Calu3 (cell line): ENCODE measurements around the gene TEF. TPM values are rescaled to one million over a fixed set of nuclear protein-coding genes. Genes with fewer than 3 reads are reported as not detected.

Experiments used
- BruUV-seq: library from RNA; stranded (reverse); fragments of 400-500 nt; replicated peaks from 2 replicates; lab custom pipeline; 2021; lab: Mats Ljungman, UMichigan
- CTCF ChIA-PET: fragments of 300-600 bp; sonication (Branson Sonifier 250); formaldehyde crosslinking; loops from one replicate; lab custom pipeline; 2022; ENCODE audit warnings: antibody characterized with exemption; lab: Charles Lee
- DNase-seq: peaks from one replicate; pipeline ENCODE4 v3.0.0; 2022
- H3K27ac Mint-ChIP-seq: one replicate; pipeline ENCODE4 v1.8.0; 2022; ENCODE audit warnings: mixed read lengths; ENCODE audit not compliant: unreplicated experiment
- H3K27me3 Mint-ChIP-seq: one replicate; pipeline ENCODE4 v1.8.0; 2022; ENCODE audit warnings: mixed read lengths; ENCODE audit not compliant: unreplicated experiment
- H3K36me3 Mint-ChIP-seq: one replicate; pipeline ENCODE4 v1.8.0; 2022; ENCODE audit warnings: mild to moderate bottlenecking, moderate library complexity, mixed read lengths; ENCODE audit not compliant: insufficient read depth, unreplicated experiment
- H3K4me1 Mint-ChIP-seq: one replicate; pipeline ENCODE4 v1.8.0; 2022; ENCODE audit warnings: mild to moderate bottlenecking, low read depth, mixed read lengths; ENCODE audit not compliant: unreplicated experiment
- H3K4me3 Mint-ChIP-seq: one replicate; pipeline ENCODE4 v1.8.0; 2022; ENCODE audit warnings: mild to moderate bottlenecking, low read depth, moderate library complexity, mixed read lengths; ENCODE audit not compliant: unreplicated experiment
- H3K9me3 Mint-ChIP-seq: one replicate; pipeline ENCODE4 v1.8.0; 2022; ENCODE audit warnings: low read depth, mixed read lengths; ENCODE audit not compliant: unreplicated experiment
- intact Hi-C: fragments of 100-400 bp; cut with micrococcal nuclease; formaldehyde crosslinking; loops from one replicate; pipeline ENCODE4 v1.10.0; 2022; ENCODE audit not compliant: unreplicated experiment
- total RNA-seq: library from RNA; stranded (reverse); gene quantifications from 2 replicates; pipeline ENCODE4 v1.2.3, GENCODE V29; 2022
- TF ChIP-seq, protein P1 (sequence below): fragments of 200-600 bp; IDR thresholded peaks from one replicate; pipeline ENCODE4 v1.8.0; 2022; ENCODE audit warnings: antibody characterized with exemption; ENCODE audit not compliant: unreplicated experiment

TEF gene
- total RNA-seq, 1 experiment from 2014 or later: 6.3 TPM

DNA sequence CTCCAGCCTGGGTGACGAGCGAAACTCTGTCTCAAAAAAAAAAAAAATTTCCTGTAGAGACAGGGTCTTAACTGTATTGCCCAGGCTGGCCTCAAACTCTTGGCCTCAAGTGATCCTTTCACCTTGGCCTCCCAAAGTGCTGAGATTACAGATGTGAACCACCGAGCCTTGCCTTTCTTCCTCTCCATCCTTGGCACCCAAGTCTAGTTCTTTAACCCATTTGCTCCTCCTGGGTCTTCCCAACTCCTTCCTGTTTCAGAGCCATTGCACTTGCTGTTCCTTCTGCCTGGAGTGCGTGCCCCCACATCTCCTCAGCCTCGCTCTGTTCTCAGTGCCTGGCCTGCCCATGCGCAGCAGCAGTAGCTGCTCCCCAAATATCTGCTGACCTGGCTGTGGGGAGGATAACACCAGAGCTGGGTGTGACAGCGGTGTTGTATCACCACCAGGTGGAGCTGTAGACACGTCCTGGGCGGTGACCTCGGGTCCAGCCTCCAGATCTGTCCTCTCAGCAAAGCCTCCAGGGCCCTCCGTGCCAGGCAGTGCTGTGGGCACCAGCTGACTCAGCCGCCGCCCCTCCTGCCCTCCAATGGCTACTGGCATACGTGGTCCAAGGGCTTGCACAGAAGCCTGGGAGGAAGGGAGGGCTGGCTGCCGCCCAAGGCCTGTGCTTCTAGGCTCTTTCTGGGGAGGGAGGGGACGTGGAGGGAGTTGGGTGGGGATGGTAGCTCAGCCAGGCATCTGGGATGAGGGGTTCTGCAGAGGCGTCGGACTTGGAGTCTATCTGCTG, 22.0 kb downstream of the TEF start:
- H3K27me3 Mint-ChIP-seq: no peaks in the 10 kb centered on the region
- DNase-seq: peak; percentile 95
- H3K36me3 Mint-ChIP-seq: peaks cover 9% of the 10 kb centered on the region
- no TSS peak for BruUV-seq
- peaks cover 21% of the 10 kb centered on the region for H3K4me1 Mint-ChIP-seq
- peak overlapping the region; percentile 2 for H3K4me3 Mint-ChIP-seq
- TF ChIP-seq, protein P1, sequence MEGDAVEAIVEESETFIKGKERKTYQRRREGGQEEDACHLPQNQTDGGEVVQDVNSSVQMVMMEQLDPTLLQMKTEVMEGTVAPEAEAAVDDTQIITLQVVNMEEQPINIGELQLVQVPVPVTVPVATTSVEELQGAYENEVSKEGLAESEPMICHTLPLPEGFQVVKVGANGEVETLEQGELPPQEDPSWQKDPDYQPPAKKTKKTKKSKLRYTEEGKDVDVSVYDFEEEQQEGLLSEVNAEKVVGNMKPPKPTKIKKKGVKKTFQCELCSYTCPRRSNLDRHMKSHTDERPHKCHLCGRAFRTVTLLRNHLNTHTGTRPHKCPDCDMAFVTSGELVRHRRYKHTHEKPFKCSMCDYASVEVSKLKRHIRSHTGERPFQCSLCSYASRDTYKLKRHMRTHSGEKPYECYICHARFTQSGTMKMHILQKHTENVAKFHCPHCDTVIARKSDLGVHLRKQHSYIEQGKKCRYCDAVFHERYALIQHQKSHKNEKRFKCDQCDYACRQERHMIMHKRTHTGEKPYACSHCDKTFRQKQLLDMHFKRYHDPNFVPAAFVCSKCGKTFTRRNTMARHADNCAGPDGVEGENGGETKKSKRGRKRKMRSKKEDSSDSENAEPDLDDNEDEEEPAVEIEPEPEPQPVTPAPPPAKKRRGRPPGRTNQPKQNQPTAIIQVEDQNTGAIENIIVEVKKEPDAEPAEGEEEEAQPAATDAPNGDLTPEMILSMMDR: peak; percentile 94
- intact Hi-C loops: loop anchor here (1.0 kb wide), 1 partner anchor 114 kb away; no protein-coding TSS in a partner anchor
- no peaks in the 10 kb centered on the region for H3K9me3 Mint-ChIP-seq
- CTCF ChIA-PET: interaction anchor here (0.6 to 4.5 kb wide), 15 partner anchors 9 to 193 kb away, joined by 3 to 34 read pairs (median 5); partner anchors contain the start of genes ACO2 and PHF5A
- no peak overlapping the region for H3K27ac Mint-ChIP-seq

DNA sequence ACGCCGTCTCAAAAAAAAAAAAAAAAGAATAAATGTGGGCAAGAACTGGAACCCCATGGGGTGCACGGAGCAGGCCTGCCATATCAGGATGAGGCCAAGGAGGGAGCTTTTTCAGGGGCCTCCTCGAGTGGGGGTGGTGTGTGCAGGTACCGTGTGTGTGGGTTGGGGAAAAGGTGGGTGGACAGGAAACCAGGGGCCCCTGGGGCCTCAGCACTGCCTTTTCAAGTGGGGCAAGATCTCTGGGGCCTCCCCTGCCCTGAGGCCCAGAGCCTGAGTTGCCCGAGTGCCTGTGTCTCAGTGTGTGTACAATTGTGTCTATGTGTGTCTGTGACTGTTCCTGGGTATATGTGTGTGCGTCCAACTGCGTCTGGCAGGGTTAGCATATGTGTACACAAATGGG, 23.8 kb downstream of the TEF start:
- DNase-seq: no peak
- no peak overlapping the region for H3K4me3 Mint-ChIP-seq
- H3K36me3 Mint-ChIP-seq: peaks cover 9% of the 10 kb centered on the region
- no peaks in the 10 kb centered on the region for H3K27me3 Mint-ChIP-seq
- H3K9me3 Mint-ChIP-seq: no peaks in the 10 kb centered on the region
- CTCF ChIA-PET: interaction anchor here (0.9 to 4.5 kb wide), 2 partner anchors 12 to 112 kb away, joined by 3 to 34 read pairs; no protein-coding TSS in a partner anchor
- peaks cover 21% of the 10 kb centered on the region for H3K4me1 Mint-ChIP-seq
- intact Hi-C loops: no loop called here
- H3K27ac Mint-ChIP-seq: no peak overlapping the region
- BruUV-seq: no TSS peak
- TF ChIP-seq, protein P1: no peak

DNA sequence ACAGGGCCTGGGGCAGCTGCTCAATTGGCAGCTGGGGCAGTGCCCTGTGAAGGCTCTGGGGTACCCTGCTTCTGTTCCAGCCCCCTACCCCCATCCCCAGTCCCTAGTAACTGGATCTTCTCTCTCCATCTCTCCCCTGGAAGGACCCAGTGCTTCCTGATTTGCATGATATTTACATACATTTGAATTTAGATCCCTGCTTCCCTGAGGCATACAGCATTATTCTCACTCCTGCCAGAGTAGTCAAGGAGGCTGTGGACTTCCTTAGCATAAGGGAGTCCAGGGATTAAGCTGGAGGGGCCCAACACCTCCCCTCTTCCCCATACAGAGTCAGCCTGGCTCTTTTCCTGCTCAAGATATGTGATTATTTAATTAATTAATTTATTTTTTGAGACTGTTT, 24.7 kb downstream of the TEF start:
- intact Hi-C loops: no loop called here
- H3K4me1 Mint-ChIP-seq: peaks cover 21% of the 10 kb centered on the region
- BruUV-seq: no TSS peak
- TF ChIP-seq, protein P1: no peak
- H3K4me3 Mint-ChIP-seq: no peak overlapping the region
- DNase-seq: no peak
- H3K27me3 Mint-ChIP-seq: no peaks in the 10 kb centered on the region
- H3K9me3 Mint-ChIP-seq: no peaks in the 10 kb centered on the region
- H3K27ac Mint-ChIP-seq: no peak overlapping the region
- H3K36me3 Mint-ChIP-seq: peaks cover 9% of the 10 kb centered on the region
- CTCF ChIA-PET: no interaction called here

DNA sequence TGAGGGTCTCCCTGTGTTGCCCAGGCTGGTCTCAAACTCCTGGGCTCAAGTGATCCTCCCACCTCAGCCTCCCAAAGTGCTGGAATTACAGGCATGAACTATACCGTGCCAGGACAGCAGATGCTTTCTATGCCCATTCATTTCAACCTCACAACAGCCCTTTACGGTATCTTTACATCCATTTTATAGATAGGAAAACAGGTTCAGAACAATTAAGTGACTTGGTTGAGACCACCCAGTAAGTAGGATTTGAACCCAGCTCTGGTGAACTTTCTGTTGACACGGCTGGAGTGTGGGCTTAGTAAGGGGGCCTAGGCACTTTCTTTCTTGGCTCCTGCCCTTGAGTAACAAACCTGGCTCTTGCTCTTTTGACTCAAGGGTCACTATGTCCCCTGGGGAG, 25.7 kb downstream of the TEF start:
- no peak overlapping the region for H3K4me3 Mint-ChIP-seq
- TF ChIP-seq, protein P1: no peak
- intact Hi-C loops: no loop called here
- no peak for DNase-seq
- H3K36me3 Mint-ChIP-seq: peaks cover 4% of the 10 kb centered on the region
- H3K9me3 Mint-ChIP-seq: no peaks in the 10 kb centered on the region
- H3K27me3 Mint-ChIP-seq: no peaks in the 10 kb centered on the region
- CTCF ChIA-PET: no interaction called here
- H3K27ac Mint-ChIP-seq: no peak overlapping the region
- no TSS peak for BruUV-seq
- H3K4me1 Mint-ChIP-seq: peaks cover 11% of the 10 kb centered on the region
